Right lobe of liver (tissue), 6 donors: Measurements from ENCODE around the gene LMO3. TPM values are rescaled to one million over a fixed set of nuclear protein-coding genes. Genes with fewer than 3 reads are reported as not detected.

Experiments
- ATAC-seq, 4 donors: fragments of 200-7000 bp; cut with Tn5 transposase; one replicate each; pipeline ENCODE4 v1.9.1; 2020; ENCODE audit warnings: mild to moderate bottlenecking in 4 of 4, moderate library complexity in 4 of 4
- DNase-seq, 3 donors: peaks; one replicate each; pipeline ENCODE4 v3.0.0-alpha.2; 2020
- H3K27ac ChIP-seq, 3 donors: fragments of 200-600 bp; one replicate each; pipeline ENCODE4 v1.8.0; 2022
- H3K27me3 ChIP-seq, 2 donors: fragments of 200-600 bp; one replicate each; pipeline ENCODE4 v1.8.0; 2022
- H3K36me3 ChIP-seq, 4 donors: fragments of 200-600 bp; sonication (generic) in 1 of 4; one replicate each; pipeline versions ENCODE4 v1.5.1 to v1.8.0; 2017 to 2022; ENCODE audit warnings: control low read depth in 1 of 4
- H3K4me1 ChIP-seq, 4 donors: fragments of 200-600 bp; sonication (generic) in 1 of 4; one replicate each; pipeline versions ENCODE4 v1.5.1 to v1.8.0; 2017 to 2022; ENCODE audit warnings: control low read depth in 1 of 4
- H3K4me3 ChIP-seq, 3 donors: fragments of 200-600 bp; one replicate each; pipeline ENCODE4 v1.8.0; 2022
- H3K9me3 ChIP-seq, 4 donors: fragments of 200-600 bp; sonication (generic) in 1 of 4; one replicate each; pipeline versions ENCODE4 v1.5.1 to v1.8.0; 2017 to 2022; ENCODE audit warnings: control low read depth in 1 of 4
- CTCF ChIP-seq, 4 donors: fragments of 200-600 bp in 3 of 4; fragments of 450-650 bp in 1 of 4; IDR thresholded peaks; one replicate each; pipeline versions ENCODE4 v1.5.1 to v1.8.0; 2016 to 2022; ENCODE audit warnings: antibody characterized with exemption in 4 of 4, mild to moderate bottlenecking in 2 of 4
- POLR2A ChIP-seq: fragments of 450-650 bp; IDR thresholded peaks from one replicate; pipeline ENCODE4 v1.6.1; 2017; ENCODE audit warnings: antibody characterized with exemption, mild to moderate bottlenecking
- WGBS: methylation state at CpG from one replicate; pipeline ENCODE4 v1.1.6; 2018; ENCODE audit warnings: low coverage, low lambda C conversion rate; ENCODE audit not compliant: insufficient coverage; ENCODE audit errors: missing lambda C conversion rate; 5-methylcytosine and 5-hydroxymethylcytosine counted together
- intact Hi-C, 2 donors: fragments of 100-400 bp; cut with DNase I; formaldehyde crosslinking; loops; one replicate each; pipeline versions ENCODE4 v1.11.2 to v1.14.1; 2022
- total RNA-seq, 6 experiments: library from RNA; depleted of rRNA in 2 of 6; stranded (reverse); fragments of >200 nt in 2 of 6; fragmentation: NEBNext Ultra II Directional in 3 of 6; extraction: Animal tissue kit (Norgen Biotek cat#: 25700) in 3 of 6; gene quantifications; one replicate each; pipeline versions ENCODE4 v1.1.0 to v1.2.4, GENCODE V29; 2016 to 2023
- donor health status: DM: no; HTN: yes; CAD: no.
- donor health status: DM: no; HTN: no; CAD: no.
- donor health status: DM: no; HTN: no; CAD: no.
- donor health status: DM: no; HTN: yes; CAD: no.
- donor health status: DM: no; HTN: yes; CAD: no.

Gene LMO3
- total RNA-seq, 6 experiments from 2014 or later = 1.3 TPM; not detected in 5

- H3K27me3 ChIP-seq = no peaks in the 10 kb centered on the region
- H3K9me3 ChIP-seq = no peaks in the 10 kb centered on the region
- TF ChIP-seq CTCF (IDR thresholded peaks at IDR 0.05) (no peak), POLR2A (no peak)
- peaks cover 0 to 10% (median 4%) of the 10 kb centered on the region in 4 donors for H3K4me1 ChIP-seq
- ATAC-seq (no peak), DNase-seq (no peak)
- no peaks in the 10 kb centered on the region for H3K36me3 ChIP-seq
- H3K27ac ChIP-seq = no peak overlapping the region
- no peak overlapping the region for H3K4me3 ChIP-seq
- intact Hi-C loops = no loop called here
- WGBS = 36% methylated on average over 1 of the region's 1 CpG
These were observed 4.8 kb upstream of the LMO3 start for GRCh38 chr12:16610743-16611142.

- TF ChIP-seq POLR2A (no peak), CTCF (IDR thresholded peaks at IDR 0.05) (no peak)
- WGBS = 27% methylated on average over 7 of the region's 7 CpGs
- Histone ChIP-seq H3K4me1 (peaks cover 0 to 14% (median 4%) of the 10 kb centered on the region in 4 donors), H3K27ac (no peak overlapping the region), H3K36me3 (no peaks in the 10 kb centered on the region), H3K27me3 (no peaks in the 10 kb centered on the region), H3K4me3 (no peak overlapping the region), H3K9me3 (no peaks in the 10 kb centered on the region)
- DNase-seq (no peak), ATAC-seq (no peak)
- intact Hi-C loops = no loop called here
These were observed 4.1 kb upstream of the LMO3 start for GRCh38 chr12:16610001-16610585.

- no peak for TF ChIP-seq CTCF (IDR thresholded peaks at IDR 0.05)
- TF ChIP-seq POLR2A = no peak
- no peaks in the 10 kb centered on the region for H3K27me3 ChIP-seq
- peaks cover 0 to 14% (median 4%) of the 10 kb centered on the region in 4 donors for H3K4me1 ChIP-seq
- intact Hi-C loops = no loop called here
- no peak for DNase-seq
- H3K27ac ChIP-seq = no peak overlapping the region
- no peaks in the 10 kb centered on the region for H3K9me3 ChIP-seq
- WGBS = 16% methylated on average over 9 of the region's 9 CpGs
- H3K4me3 ChIP-seq = peak overlapping the region; percentile 10 to 20 (median 19)
- no peaks in the 10 kb centered on the region for H3K36me3 ChIP-seq
- ATAC-seq = peak; percentile 43 to 64 (median 53)
These were observed 3.1 kb upstream of the LMO3 start for GRCh38 chr12:16608946-16609539.

- intact Hi-C loops = no loop called here
- ATAC-seq (no peak), DNase-seq (no peak)
- H3K27ac ChIP-seq = no peak overlapping the region
- H3K4me3 ChIP-seq = no peak overlapping the region
- 45% methylated on average over 11 of the region's 11 CpGs for WGBS
- H3K27me3 ChIP-seq = no peaks in the 10 kb centered on the region
- H3K36me3 ChIP-seq = no peaks in the 10 kb centered on the region
- H3K4me1 ChIP-seq = peaks cover 0 to 14% (median 4%) of the 10 kb centered on the region in 4 donors
- no peaks in the 10 kb centered on the region for H3K9me3 ChIP-seq
- no peak for TF ChIP-seq POLR2A
- no peak for TF ChIP-seq CTCF (IDR thresholded peaks at IDR 0.05)
These were observed 2.2 kb upstream of the LMO3 start for GRCh38 chr12:16607906-16608775.
